CD4-positive, alpha-beta T cell treated with Interleukin-21 for 1 hour (primary cell): ENCODE measurements around the gene MIER2.
A peak's percentile ranks its signal among the peaks of the same experiment; 100 is the strongest.

Experiments used
- DNase-seq: peaks from one replicate; pipeline ENCODE4 v3.0.0-alpha.2; 2020

MIER2 gene

GRCh38 chr19:306151-306900 lies 38.3 kb downstream of the MIER2 start:
- no peak for DNase-seq

- no peak for DNase-seq
These were observed 39.1 kb downstream of the MIER2 start for GRCh38 chr19:305240-306150.

- DNase-seq, result no peak
These were observed 47.9 kb downstream of the MIER2 start for GRCh38 chr19:296476-297225.

GRCh38 chr19:295687-296370 lies 48.8 kb downstream of the MIER2 start:
- no peak for DNase-seq

GRCh38 chr19:294946-295686 lies 49.5 kb downstream of the MIER2 start:
- peak; percentile 18 for DNase-seq

- DNase-seq, result no peak
These were observed 50.2 kb downstream of the MIER2 start for GRCh38 chr19:294341-294945.

GRCh38 chr19:293436-294110 lies 51.0 kb downstream of the MIER2 start:
- no peak for DNase-seq

GRCh38 chr19:292951-293350 lies 51.6 kb downstream of the MIER2 start:
- DNase-seq, result no peak

GRCh38 chr19:292281-292884 lies 52.2 kb downstream of the MIER2 start:
- DNase-seq, result no peak

GRCh38 chr19:291561-292280 lies 52.9 kb downstream of the MIER2 start:
- DNase-seq, result no peak

GRCh38 chr19:291006-291521 lies 53.5 kb downstream of the MIER2 start, which contains the start of gene PLPP2:
PLPP2 (minus strand) TSS chr19:291403; CDS start chr19:291336, 67 bp downstream.
- DNase-seq, result no peak

- DNase-seq, result no peak
These were observed 54.1 kb downstream of the MIER2 start for GRCh38 chr19:290372-291005.

- peak; percentile 22 for DNase-seq
These were observed 54.8 kb downstream of the MIER2 start for GRCh38 chr19:289651-290371.

- DNase-seq, result no peak
These were observed 55.7 kb downstream of the MIER2 start for GRCh38 chr19:288911-289310.

- DNase-seq, result no peak
These were observed 57.2 kb downstream of the MIER2 start for GRCh38 chr19:287381-287871.

GRCh38 chr19:283395-283794 lies 61.2 kb downstream of the MIER2 start:
- DNase-seq, result no peak

GRCh38 chr19:282501-282900 lies 62.1 kb downstream of the MIER2 start:
- no peak for DNase-seq

GRCh38 chr19:281992-282391 lies 62.6 kb downstream of the MIER2 start:
- DNase-seq, result no peak
